Rectal smooth muscle tissue (tissue), 1 donor: ENCODE data around the gene DACT3.

ENCODE experiments used
- H3K27ac ChIP-seq: one replicate; pipeline ENCODE4 v1.7.0; 2013; ENCODE audit warnings: low read depth, low read length, inconsistent platforms
- H3K27me3 ChIP-seq: one replicate; pipeline ENCODE4 v1.7.0; 2013; ENCODE audit warnings: low read length; ENCODE audit not compliant: control insufficient read depth, insufficient read depth
- H3K36me3 ChIP-seq: one replicate; pipeline ENCODE4 v1.7.0; 2013; ENCODE audit warnings: low read length; ENCODE audit not compliant: control insufficient read depth, insufficient read depth
- H3K4me1 ChIP-seq: one replicate; pipeline ENCODE4 v1.7.0; 2013; ENCODE audit warnings: low read length; ENCODE audit not compliant: control insufficient read depth, insufficient read depth
- H3K4me3 ChIP-seq: one replicate; pipeline ENCODE4 v1.7.0; 2013; ENCODE audit warnings: low read length
- H3K9ac ChIP-seq: one replicate; pipeline ENCODE4 v1.7.0; 2013; ENCODE audit warnings: low read length

DACT3 gene

DNA sequence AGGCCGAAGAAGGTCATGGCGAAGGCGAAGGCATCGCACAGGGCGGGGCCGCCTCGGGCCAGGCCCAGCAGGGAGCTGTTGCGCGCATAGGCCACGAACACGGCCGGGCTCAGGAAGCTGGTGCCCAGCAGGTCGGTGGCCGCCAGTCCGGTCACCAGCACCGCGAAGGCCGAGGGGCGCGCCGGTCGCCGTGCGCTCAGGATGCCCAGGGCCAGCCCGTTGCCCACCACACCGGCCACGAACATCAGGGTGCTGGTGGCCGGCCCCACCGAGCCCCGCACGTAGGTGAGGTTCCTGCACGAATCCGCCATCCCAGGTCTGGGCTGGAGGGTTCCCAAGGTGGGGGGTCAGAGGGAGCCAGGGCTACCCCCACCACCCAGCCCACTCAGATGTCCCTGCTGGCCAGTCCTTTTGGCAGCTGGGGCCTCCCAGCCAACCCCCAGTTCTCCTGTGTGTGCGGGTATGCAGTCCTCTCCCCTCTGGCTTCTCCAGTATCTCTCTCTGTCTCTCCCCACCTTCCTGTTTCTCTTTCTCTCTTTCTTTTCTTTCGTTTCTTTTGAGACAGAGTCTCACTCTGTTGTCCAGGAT, 37.0 kb downstream of the DACT3 start:
- Histone ChIP-seq H3K9ac (no peak overlapping the region), H3K4me1 (peaks cover 29% of the 10 kb centered on the region), H3K27ac (no peak overlapping the region)

DNA sequence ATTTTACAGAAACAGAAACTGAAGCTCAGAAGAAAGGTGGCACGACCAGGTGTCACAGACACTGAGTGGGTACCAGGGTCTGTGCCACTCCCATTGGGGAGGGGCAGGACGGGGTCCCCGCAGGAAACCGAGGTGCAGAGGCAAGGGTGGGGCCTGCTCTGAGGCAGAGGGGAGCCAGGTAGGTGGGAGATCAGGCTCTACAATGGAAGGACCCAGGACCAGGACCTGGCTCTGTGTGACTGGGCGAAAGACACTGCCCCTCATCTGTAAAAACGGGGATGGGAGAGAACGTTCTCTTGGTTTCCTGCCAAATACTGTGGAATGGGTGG, 38.9 kb downstream of the DACT3 start:
- Histone ChIP-seq H3K9ac (no peak overlapping the region), H3K36me3 (no peaks in the 10 kb centered on the region), H3K27me3 (no peaks in the 10 kb centered on the region), H3K4me1 (peaks cover 32% of the 10 kb centered on the region), H3K27ac (no peak overlapping the region), H3K4me3 (no peak overlapping the region)

More for the DNA sequence above, 37.0 kb downstream of the DACT3 start:
- no peaks in the 10 kb centered on the region for H3K27me3 ChIP-seq
- H3K4me3 ChIP-seq: no peak overlapping the region
- H3K36me3 ChIP-seq: no peaks in the 10 kb centered on the region

DNA sequence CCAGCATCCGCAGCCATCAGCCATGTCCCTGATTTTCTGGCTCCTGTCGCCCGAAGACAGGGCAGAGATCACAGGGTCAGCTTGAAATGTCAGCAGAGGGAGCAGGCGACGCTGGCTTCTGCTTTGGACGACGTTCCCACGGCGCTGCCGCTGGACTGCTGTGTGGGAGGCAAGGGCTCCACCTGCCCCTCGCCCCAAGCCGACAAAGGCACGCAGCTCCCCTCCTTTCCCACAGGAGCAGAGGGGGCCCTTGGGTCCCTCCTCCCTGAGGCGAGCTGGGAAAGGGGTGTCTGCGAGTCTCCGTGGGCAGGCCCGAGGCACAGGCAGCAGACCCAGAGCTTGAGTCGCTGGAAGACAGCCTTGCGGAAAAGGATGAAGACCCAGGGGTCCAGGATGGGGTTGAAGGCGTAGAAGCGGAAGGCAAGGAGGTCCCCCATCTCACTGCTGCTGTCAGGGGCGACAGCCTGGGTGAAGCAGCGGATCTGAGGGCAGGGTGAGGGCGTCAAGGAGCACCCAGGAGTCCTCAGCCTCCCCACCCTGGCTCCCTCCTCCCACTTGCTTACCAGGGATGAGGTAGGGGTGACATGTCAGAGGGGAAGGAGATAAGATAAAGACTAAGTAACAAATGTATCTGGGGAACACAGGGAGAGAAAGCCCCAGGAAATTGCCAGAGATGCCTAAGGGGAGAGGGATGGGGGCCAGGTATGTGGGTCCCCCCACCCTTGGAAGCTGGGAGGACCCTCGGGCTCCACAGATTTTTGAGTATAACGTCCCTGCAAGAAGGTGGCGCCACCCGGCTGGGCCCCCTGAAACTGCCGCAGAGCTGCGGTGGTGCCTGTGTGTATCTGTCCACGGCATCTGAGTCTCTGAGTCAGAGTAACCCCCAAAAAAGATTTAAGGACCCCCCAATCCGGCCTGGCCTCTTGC, 39.5 kb downstream of the DACT3 start:
- H3K4me3 ChIP-seq: peak overlapping the region; percentile 24
- peaks cover 35% of the 10 kb centered on the region for H3K4me1 ChIP-seq
- H3K9ac ChIP-seq: no peak overlapping the region
- H3K27me3 ChIP-seq: no peaks in the 10 kb centered on the region
- H3K36me3 ChIP-seq: no peaks in the 10 kb centered on the region
- peak overlapping the region; percentile 85 for H3K27ac ChIP-seq

DNA sequence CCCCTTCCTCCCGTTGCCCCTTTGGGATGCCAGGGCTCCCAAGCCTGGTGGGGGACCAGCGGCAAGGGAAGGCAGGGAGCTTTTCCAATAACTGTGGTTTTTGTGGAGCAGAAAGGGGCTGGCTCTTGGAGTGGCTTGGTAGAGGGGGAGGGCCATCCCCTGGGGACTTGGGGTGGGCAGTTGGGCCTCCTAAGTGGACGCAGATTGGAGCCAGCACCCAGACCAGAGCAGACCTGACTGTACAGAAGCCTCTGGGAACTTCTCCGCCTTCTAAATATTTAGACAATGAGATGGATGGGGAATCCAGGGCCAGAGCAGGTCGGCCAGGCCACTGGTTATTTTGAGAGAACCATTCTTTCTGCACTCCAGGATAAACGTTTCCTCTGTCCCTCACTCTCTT, 40.3 kb downstream of the DACT3 start:
- H3K36me3 ChIP-seq: no peaks in the 10 kb centered on the region
- H3K4me1 ChIP-seq: peaks cover 35% of the 10 kb centered on the region
- H3K9ac ChIP-seq: no peak overlapping the region
- H3K27ac ChIP-seq: peak overlapping the region; percentile 85
- peak overlapping the region; percentile 24 for H3K4me3 ChIP-seq
- no peaks in the 10 kb centered on the region for H3K27me3 ChIP-seq

DNA sequence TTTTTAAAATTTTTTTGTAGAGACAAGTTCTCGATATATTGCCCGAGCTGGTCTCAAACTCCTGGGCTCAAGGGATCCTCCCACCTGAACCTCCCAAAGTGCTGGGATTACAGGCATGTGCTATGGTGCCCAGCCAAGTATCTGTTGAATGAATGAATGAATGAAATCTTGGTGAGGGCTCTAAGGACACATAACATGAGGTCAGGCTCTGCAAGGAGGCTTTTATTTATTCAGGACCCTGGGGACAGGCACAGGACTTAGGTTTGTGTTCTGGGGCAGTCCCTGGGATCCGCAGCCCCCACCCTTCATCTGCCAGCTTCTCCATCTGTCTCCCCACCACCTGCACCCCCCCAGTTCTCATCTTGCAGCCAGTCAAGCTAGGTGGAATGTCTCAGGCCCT, 40.7 kb downstream of the DACT3 start:
- no peaks in the 10 kb centered on the region for H3K27me3 ChIP-seq
- no peak overlapping the region for H3K9ac ChIP-seq
- peaks cover 33% of the 10 kb centered on the region for H3K4me1 ChIP-seq
- H3K27ac ChIP-seq: peak overlapping the region; percentile 85
- H3K4me3 ChIP-seq: no peak overlapping the region
- H3K36me3 ChIP-seq: no peaks in the 10 kb centered on the region

DNA sequence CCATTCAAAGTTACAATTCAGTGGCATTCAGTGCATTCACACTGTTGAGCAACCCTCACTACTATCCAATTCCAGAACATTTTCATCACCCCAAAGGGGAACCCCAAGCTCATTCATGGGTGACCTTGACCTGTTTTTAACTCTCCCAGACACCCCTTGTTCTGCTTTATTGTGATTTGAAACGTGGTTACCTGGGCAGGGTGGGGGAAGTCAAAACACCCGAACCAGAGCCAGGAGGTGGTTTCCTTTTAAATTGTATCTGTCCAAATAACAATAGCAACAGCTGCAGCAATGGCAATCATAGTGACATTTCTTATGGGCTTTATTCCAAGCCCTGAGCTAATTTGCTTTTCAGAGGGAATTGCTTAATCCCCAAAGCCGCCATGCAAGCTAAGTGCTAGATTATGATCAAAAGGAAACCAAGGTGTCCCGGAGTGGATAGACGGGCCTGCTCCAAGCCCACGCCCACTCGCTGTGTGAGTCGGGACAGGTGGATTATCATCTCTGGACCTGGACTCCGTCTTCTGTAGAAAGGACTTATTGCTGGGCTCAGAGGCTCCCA, 42.2 kb downstream of the DACT3 start:
- Histone ChIP-seq H3K27me3 (no peaks in the 10 kb centered on the region), H3K36me3 (no peaks in the 10 kb centered on the region), H3K4me1 (peaks cover 36% of the 10 kb centered on the region), H3K4me3 (no peak overlapping the region), H3K27ac (no peak overlapping the region), H3K9ac (no peak overlapping the region)

DNA sequence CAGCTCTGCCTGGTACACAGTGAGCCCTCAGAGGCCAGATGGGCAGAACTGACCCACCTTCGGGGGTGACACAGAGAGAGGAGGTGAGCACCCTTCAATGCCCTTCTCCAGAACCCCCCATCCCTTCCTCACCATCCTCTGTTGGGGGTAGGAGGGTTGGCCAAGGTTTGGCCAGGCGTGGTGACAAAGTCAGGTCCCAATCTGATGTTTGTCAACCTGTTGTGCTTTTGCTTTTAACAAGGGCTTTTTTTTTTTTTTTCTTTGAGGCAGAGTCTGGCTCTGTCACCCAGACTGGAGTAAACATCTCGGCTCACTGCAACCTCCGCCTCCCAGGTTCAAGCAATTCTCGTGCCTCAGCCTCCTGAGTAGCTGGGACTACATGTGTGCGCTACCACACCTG, 43.4 kb downstream of the DACT3 start:
- Histone ChIP-seq H3K4me1 (peaks cover 36% of the 10 kb centered on the region), H3K36me3 (no peaks in the 10 kb centered on the region), H3K4me3 (no peak overlapping the region), H3K27me3 (no peaks in the 10 kb centered on the region), H3K9ac (no peak overlapping the region), H3K27ac (no peak overlapping the region)

DNA sequence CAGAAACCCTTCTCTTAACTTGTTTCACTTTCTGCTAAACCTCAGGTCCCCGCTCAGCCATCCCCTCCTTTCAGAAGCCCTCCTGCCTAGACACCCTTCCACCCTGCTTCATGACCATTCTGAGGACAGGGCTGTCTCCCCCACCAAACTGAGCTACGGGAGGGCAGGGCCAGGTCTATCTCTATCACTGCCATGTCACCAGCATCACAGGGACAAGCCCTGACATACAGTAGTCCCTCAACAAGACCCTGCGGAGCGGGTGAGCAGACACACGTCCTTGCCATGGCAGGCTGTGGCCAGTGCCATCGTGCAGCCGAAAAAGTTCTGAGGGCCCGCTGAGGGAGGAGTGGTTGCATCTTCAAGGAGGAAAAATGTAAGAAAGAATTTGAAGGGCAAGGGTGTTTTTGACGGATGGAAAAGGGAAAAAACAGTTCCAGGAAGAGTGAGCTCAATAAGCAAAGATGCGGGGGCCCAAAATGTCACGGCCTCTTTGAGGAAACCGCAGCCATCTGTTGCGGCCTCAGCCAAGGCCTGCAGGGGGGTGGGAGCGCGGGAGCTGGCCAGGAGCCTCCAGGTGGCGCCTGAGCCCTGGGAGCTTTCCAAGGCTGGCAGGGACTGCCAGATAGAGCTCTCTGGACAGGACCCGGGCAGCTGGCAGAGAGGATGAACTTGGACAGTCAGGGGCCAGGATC, 44.2 kb downstream of the DACT3 start:
- no peak overlapping the region for H3K9ac ChIP-seq
- H3K36me3 ChIP-seq: no peaks in the 10 kb centered on the region

DNA sequence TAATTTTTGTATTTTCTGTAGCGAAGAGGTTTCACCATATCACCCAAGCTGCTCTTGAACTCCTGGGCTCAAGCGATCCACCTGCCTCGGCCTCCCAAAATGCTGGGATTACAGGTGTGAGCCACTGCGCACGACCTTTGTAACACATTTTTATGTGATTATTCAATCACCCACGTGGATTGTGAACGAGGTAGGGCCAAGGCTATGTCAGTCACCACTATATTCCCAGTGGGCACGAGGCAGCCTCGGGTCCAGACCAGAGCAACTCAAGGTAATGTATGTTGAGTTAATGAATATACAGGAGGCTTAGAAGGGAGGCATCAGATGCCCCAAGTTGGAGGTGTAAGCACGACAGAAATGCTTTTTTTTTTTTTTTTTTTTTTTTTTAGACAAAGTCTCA, 45.0 kb downstream of the DACT3 start:
- Histone ChIP-seq H3K27ac (no peak overlapping the region), H3K4me3 (no peak overlapping the region), H3K4me1 (peaks cover 25% of the 10 kb centered on the region), H3K36me3 (peaks cover 3% of the 10 kb centered on the region), H3K9ac (no peak overlapping the region), H3K27me3 (no peaks in the 10 kb centered on the region)

More for the DNA sequence above, 44.2 kb downstream of the DACT3 start:
- Histone ChIP-seq H3K4me3 (no peak overlapping the region), H3K4me1 (peaks cover 33% of the 10 kb centered on the region), H3K27me3 (no peaks in the 10 kb centered on the region), H3K27ac (no peak overlapping the region)

DNA sequence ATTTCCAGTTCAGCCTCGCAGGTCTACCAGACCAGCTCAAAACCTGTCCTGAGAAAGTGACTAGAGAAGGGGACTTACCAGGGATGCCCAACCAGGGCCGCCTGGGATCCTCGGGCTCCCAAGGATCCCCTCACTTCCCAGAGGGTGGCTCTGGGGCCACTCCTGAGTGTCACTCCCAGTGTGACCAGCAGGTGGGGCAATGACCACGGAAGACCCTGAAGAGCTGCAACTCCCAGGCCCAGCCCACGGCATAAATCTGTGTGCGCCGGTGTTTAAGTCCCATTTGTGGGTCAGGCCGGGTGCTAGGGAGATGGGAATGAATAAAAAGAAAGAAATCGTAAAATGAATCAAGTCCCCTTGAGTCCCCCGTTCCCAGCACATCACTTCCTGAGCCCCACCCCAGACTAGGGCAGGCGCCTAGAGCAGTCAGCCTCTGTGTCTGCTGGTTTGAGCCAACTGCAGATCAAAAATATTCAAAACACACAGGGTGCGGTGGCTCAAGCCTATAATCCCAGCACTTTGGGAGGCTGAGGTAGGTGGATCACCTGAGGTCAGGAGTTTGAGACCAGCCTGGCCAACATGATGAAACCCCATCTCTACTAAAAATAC, 46.8 kb downstream of the DACT3 start:
- Histone ChIP-seq H3K27ac (no peak overlapping the region), H3K36me3 (peaks cover 6% of the 10 kb centered on the region), H3K9ac (no peak overlapping the region), H3K4me3 (no peak overlapping the region), H3K27me3 (no peaks in the 10 kb centered on the region), H3K4me1 (peaks cover 11% of the 10 kb centered on the region)

DNA sequence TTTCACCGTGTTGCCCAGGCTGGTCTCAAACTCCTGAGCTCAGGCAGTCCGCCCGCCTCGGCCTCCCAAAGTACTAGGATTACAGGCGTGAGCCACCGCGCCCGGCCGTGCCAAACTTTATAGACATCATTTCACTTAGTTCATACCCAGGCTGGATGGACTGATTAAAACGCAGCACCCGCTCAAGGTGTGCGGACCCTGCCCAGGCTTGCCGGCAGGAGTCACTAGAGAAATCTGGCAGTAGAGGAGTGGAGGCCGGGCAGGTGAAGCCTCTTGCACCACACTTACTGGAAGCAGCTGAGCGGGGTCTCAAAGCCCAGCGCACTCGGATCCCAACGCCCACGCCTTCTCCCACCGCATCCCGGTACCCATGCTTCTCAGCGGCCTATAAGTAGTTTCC, 47.5 kb downstream of the DACT3 start:
- Histone ChIP-seq H3K27ac (no peak overlapping the region), H3K9ac (no peak overlapping the region), H3K27me3 (no peaks in the 10 kb centered on the region), H3K36me3 (peaks cover 13% of the 10 kb centered on the region), H3K4me3 (no peak overlapping the region), H3K4me1 (peaks cover 11% of the 10 kb centered on the region)

DNA sequence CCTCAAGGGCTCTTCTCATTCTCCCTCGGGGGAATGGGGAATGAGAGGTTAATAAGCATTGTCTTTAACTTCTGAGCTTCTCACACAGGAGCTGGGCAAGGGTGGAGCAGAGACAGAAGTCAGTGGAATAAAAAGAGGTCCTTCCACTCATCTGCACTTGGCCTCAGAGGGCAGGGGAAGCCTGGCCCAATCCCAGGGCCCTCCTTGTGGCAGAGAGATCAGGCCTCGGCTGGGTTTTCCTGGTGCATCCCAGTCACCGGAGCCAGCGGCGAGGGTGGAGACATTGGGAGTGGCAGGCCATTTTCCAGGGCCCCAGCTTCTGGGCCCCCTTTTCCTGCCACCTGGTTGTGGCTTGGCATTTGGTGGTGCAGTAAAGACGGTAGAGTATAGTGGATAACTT, 49.2 kb downstream of the DACT3 start:
- Histone ChIP-seq H3K36me3 (peaks cover 30% of the 10 kb centered on the region), H3K27me3 (no peaks in the 10 kb centered on the region), H3K9ac (no peak overlapping the region), H3K4me3 (no peak overlapping the region), H3K27ac (no peak overlapping the region), H3K4me1 (peaks cover 7% of the 10 kb centered on the region)
